OCI-LY1 (cell line): ENCODE data around the gene PPP1R7.

Experiments
- H2AFZ ChIP-seq: fragments of 200-600 bp; sonication (generic), shearing (Covaris generic); 2 replicates; pipeline ENCODE4 v1.6.0; 2014; ENCODE audit warnings: antibody characterized with exemption, mild to moderate bottlenecking, low read length
- H3F3A ChIP-seq: fragments of 200-600 bp; sonication (generic), shearing (Covaris generic); 2 replicates; pipeline ENCODE4 v1.6.0; 2014; ENCODE audit warnings: mild to moderate bottlenecking, antibody characterized with exemption, low read length, moderate library complexity; ENCODE audit not compliant: insufficient read depth
- H3K27ac ChIP-seq: fragments of 200-600 bp; sonication (generic); 2 replicates; pipeline ENCODE4 v1.5.1; 2014; ENCODE audit warnings: low read length, mixed run types, mild to moderate bottlenecking, low read depth; ENCODE audit not compliant: poor library complexity, severe bottlenecking
- H3K27me3 ChIP-seq: fragments of 200-600 bp; sonication (generic); 2 replicates; pipeline ENCODE4 v1.6.0; 2014; ENCODE audit warnings: antibody characterized with exemption, mild to moderate bottlenecking, low read length, moderate library complexity; ENCODE audit not compliant: insufficient read depth
- H3K36me3 ChIP-seq: fragments of 200-600 bp; sonication (generic); 2 replicates; pipeline ENCODE4 v1.6.1; 2014; ENCODE audit warnings: mild to moderate bottlenecking, antibody characterized with exemption, low read length, moderate library complexity, mixed read lengths; ENCODE audit not compliant: insufficient read depth
- H3K4me1 ChIP-seq: fragments of 200-600 bp; sonication (generic); 2 replicates; pipeline ENCODE4 v1.5.1; 2014; ENCODE audit warnings: mild to moderate bottlenecking, low read length, moderate library complexity; ENCODE audit not compliant: insufficient read depth, severe bottlenecking
- H3K4me2 ChIP-seq: fragments of 200-600 bp; sonication (generic), shearing (Covaris generic); 2 replicates; pipeline ENCODE4 v1.6.1; 2014; ENCODE audit warnings: low read length
- H3K4me3 ChIP-seq: fragments of 200-600 bp; sonication (generic); 2 replicates; pipeline ENCODE4 v1.5.1; 2014; ENCODE audit warnings: low read length, low read depth, mild to moderate bottlenecking, mixed read lengths; ENCODE audit not compliant: poor library complexity, severe bottlenecking
- H3K79me2 ChIP-seq: fragments of 200-600 bp; shearing (Covaris generic); 2 replicates; pipeline ENCODE4 v1.6.1; 2016; ENCODE audit warnings: mixed run types, low read length, mixed read lengths; ENCODE audit not compliant: insufficient read depth
- H3K9ac ChIP-seq: fragments of 200-600 bp; sonication (generic), shearing (Covaris generic); 2 replicates; pipeline ENCODE4 v1.6.1; 2014; ENCODE audit warnings: mild to moderate bottlenecking, low read length, mixed read lengths
- H3K9me2 ChIP-seq: fragments of 200-600 bp; sonication (generic), shearing (Covaris generic); 2 replicates; pipeline ENCODE4 v1.6.1; 2014; ENCODE audit warnings: low read depth, mild to moderate bottlenecking, low read length, mixed read lengths
- H3K9me3 ChIP-seq: fragments of 200-600 bp; shearing (Covaris generic); 2 replicates; pipeline ENCODE4 v1.6.1; 2014; ENCODE audit warnings: low read length, mixed read lengths
- H4K20me1 ChIP-seq: fragments of 200-600 bp; sonication (generic), shearing (Covaris generic); 2 replicates; pipeline ENCODE4 v1.6.0; 2016; ENCODE audit warnings: mild to moderate bottlenecking, low read length; ENCODE audit not compliant: insufficient read depth
- CTCF ChIP-seq: fragments of 200-600 bp; sonication (generic), shearing (Covaris generic); IDR thresholded peaks from 2 replicates; pipeline ENCODE4 v1.5.1; 2017; ENCODE audit warnings: mild to moderate bottlenecking, antibody characterized with exemption, low read length, moderate library complexity, mixed read lengths
- EZH2 ChIP-seq: fragments of 200-600 bp; sonication (generic), shearing (Covaris generic); IDR thresholded peaks from 2 replicates; pipeline ENCODE4 v1.8.0; 2017; ENCODE audit warnings: borderline replicate concordance, mixed run types, mild to moderate bottlenecking, antibody characterized with exemption, low read length, moderate library complexity, mixed read lengths

PPP1R7 gene

GRCh38 chr2:241134711-241135110 is 15.6 kb upstream of the PPP1R7 start:
- TF ChIP-seq CTCF (no peak), EZH2 (no peak)
- Histone ChIP-seq H3K79me2 (no peaks in the 10 kb centered on the region), H3K27me3 (no peaks in the 10 kb centered on the region), H3K4me3 (no peak overlapping the region), H4K20me1 (no peaks in the 10 kb centered on the region), H3F3A (no peaks in the 10 kb centered on the region), H3K9me2 (no peaks in the 10 kb centered on the region), H3K9ac (no peak overlapping the region), H3K9me3 (no peaks in the 10 kb centered on the region), H3K36me3 (peaks cover 57% of the 10 kb centered on the region), H3K4me1 (no peaks in the 10 kb centered on the region), H3K27ac (no peak overlapping the region), H3K4me2 (no peak overlapping the region), H2AFZ (no peak overlapping the region)

GRCh38 chr2:241135737-241136136 is 14.5 kb upstream of the PPP1R7 start:
- Histone ChIP-seq H3F3A (no peaks in the 10 kb centered on the region), H3K9ac (no peak overlapping the region), H3K9me2 (no peaks in the 10 kb centered on the region), H3K9me3 (no peaks in the 10 kb centered on the region), H3K4me2 (no peak overlapping the region), H3K27ac (no peak overlapping the region), H3K36me3 (peaks cover 57% of the 10 kb centered on the region), H3K79me2 (no peaks in the 10 kb centered on the region), H3K4me1 (no peaks in the 10 kb centered on the region), H2AFZ (no peak overlapping the region), H3K4me3 (no peak overlapping the region), H4K20me1 (no peaks in the 10 kb centered on the region), H3K27me3 (no peaks in the 10 kb centered on the region)
- TF ChIP-seq EZH2 (no peak), CTCF (no peak)

- H3K4me2 ChIP-seq = no peak overlapping the region
- no peak overlapping the region for H3K9ac ChIP-seq
- H3K79me2 ChIP-seq = no peaks in the 10 kb centered on the region
- H3K27ac ChIP-seq = no peak overlapping the region
- H2AFZ ChIP-seq = no peak overlapping the region
- no peak for TF ChIP-seq EZH2
- no peak for TF ChIP-seq CTCF
- H3K9me2 ChIP-seq = no peaks in the 10 kb centered on the region
- no peaks in the 10 kb centered on the region for H3K4me1 ChIP-seq
- H3K4me3 ChIP-seq = no peak overlapping the region
- H3K9me3 ChIP-seq = no peaks in the 10 kb centered on the region
- H4K20me1 ChIP-seq = no peaks in the 10 kb centered on the region
- H3K36me3 ChIP-seq = peaks cover 61% of the 10 kb centered on the region
- H3K27me3 ChIP-seq = no peaks in the 10 kb centered on the region
- no peaks in the 10 kb centered on the region for H3F3A ChIP-seq
Measured at GRCh38 chr2:241136191-241136590, 14.1 kb upstream of the PPP1R7 start.
